Panc1 (cell line): ENCODE data around the gene CSDE1.

Experiments used
- POLR2AphosphoS5 ChIP-seq: IDR thresholded peaks from 2 replicates; pipeline ENCODE4 v1.6.1; 2012; ENCODE audit warnings: mild to moderate bottlenecking, low read depth, low read length, moderate library complexity
- SIN3A ChIP-seq: IDR thresholded peaks from 2 replicates; pipeline ENCODE4 v1.6.1; 2012; ENCODE audit warnings: low read depth, mild to moderate bottlenecking, low read length, moderate library complexity, borderline replicate concordance; ENCODE audit not compliant: insufficient read depth
- TF ChIP-seq, protein P1 (sequence below): fragments of 450-650 bp; IDR thresholded peaks from 2 replicates; pipeline ENCODE4 v1.5.1; 2017; ENCODE audit warnings: mild to moderate bottlenecking
- TF ChIP-seq, protein P2 (sequence below), 2 experiments: IDR thresholded peaks; 2 replicates each; pipeline ENCODE4 v1.6.1; 2011 to 2012; ENCODE audit warnings: low read depth in 2 of 2, control low read depth in 1 of 2, low read length in 1 of 2, mild to moderate bottlenecking in 1 of 2, moderate library complexity in 1 of 2; ENCODE audit not compliant: insufficient read depth in 1 of 2

DNA sequence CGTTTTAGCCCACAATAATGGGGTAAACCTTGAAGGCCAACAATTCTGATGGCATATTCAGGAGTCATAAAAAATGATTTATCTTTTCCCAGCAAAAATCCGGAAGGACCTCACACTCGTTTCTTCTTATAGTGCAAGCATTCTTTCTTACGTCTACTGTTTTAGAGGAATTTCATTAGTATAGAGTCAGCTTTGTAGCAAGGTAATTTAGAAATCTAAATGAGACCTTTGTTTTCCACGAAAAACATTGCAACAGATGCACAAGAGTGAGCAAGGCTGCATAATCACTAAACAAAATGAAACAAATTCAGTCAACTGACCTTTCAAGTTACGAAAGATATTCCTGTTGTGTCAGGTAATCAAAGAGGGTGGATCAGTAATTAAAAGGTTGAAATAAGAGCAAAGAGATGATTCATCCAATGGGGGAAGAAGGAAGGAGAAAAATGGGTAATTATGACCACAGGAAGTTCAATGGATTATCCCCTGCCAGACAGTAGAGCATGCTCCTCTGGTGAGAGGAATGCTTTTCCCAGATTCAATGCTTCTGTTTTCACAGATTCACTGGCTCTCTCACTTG lies 560 bp upstream of the CSDE1 start:
- TF ChIP-seq, protein P1, sequence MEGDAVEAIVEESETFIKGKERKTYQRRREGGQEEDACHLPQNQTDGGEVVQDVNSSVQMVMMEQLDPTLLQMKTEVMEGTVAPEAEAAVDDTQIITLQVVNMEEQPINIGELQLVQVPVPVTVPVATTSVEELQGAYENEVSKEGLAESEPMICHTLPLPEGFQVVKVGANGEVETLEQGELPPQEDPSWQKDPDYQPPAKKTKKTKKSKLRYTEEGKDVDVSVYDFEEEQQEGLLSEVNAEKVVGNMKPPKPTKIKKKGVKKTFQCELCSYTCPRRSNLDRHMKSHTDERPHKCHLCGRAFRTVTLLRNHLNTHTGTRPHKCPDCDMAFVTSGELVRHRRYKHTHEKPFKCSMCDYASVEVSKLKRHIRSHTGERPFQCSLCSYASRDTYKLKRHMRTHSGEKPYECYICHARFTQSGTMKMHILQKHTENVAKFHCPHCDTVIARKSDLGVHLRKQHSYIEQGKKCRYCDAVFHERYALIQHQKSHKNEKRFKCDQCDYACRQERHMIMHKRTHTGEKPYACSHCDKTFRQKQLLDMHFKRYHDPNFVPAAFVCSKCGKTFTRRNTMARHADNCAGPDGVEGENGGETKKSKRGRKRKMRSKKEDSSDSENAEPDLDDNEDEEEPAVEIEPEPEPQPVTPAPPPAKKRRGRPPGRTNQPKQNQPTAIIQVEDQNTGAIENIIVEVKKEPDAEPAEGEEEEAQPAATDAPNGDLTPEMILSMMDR: no peak; the same call in 1 of the 2 replicates
- TF ChIP-seq SIN3A (no peak), POLR2AphosphoS5 (no peak)
- TF ChIP-seq, protein P2, sequence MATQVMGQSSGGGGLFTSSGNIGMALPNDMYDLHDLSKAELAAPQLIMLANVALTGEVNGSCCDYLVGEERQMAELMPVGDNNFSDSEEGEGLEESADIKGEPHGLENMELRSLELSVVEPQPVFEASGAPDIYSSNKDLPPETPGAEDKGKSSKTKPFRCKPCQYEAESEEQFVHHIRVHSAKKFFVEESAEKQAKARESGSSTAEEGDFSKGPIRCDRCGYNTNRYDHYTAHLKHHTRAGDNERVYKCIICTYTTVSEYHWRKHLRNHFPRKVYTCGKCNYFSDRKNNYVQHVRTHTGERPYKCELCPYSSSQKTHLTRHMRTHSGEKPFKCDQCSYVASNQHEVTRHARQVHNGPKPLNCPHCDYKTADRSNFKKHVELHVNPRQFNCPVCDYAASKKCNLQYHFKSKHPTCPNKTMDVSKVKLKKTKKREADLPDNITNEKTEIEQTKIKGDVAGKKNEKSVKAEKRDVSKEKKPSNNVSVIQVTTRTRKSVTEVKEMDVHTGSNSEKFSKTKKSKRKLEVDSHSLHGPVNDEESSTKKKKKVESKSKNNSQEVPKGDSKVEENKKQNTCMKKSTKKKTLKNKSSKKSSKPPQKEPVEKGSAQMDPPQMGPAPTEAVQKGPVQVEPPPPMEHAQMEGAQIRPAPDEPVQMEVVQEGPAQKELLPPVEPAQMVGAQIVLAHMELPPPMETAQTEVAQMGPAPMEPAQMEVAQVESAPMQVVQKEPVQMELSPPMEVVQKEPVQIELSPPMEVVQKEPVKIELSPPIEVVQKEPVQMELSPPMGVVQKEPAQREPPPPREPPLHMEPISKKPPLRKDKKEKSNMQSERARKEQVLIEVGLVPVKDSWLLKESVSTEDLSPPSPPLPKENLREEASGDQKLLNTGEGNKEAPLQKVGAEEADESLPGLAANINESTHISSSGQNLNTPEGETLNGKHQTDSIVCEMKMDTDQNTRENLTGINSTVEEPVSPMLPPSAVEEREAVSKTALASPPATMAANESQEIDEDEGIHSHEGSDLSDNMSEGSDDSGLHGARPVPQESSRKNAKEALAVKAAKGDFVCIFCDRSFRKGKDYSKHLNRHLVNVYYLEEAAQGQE (IDR thresholded peaks at IDR 0.05; ENCODE audit: insufficient read depth in 1 of 2, low read depth in 2 of 2, low read length in 1 of 2): no peak
